GM21381 (cell line): ENCODE measurements around the gene PDZD2.

Source experiments
- ATAC-seq: cut with Tn5 transposase; IDR thresholded peaks from one replicate; pipeline ENCODE4 v1.9.1; 2021; ENCODE audit warnings: mild to moderate bottlenecking, moderate library complexity; ENCODE audit not compliant: unreplicated experiment

Gene PDZD2

GRCh38 chr5:32155211-32155610, 516.3 kb downstream of the PDZD2 start:
- ATAC-seq = no peak

GRCh38 chr5:32156635-32157034, 517.7 kb downstream of the PDZD2 start:
- ATAC-seq = no peak

GRCh38 chr5:32157078-32157477, 518.1 kb downstream of the PDZD2 start:
- no peak for ATAC-seq

- no peak for ATAC-seq
These were observed 519.7 kb downstream of the PDZD2 start for GRCh38 chr5:32158679-32158975.

- ATAC-seq = no peak
These were observed 520.6 kb downstream of the PDZD2 start for GRCh38 chr5:32159328-32160072.

GRCh38 chr5:32160228-32160627, 521.3 kb downstream of the PDZD2 start:
- no peak for ATAC-seq
